OCI-LY7 (cell line): Measurements from ENCODE around the gene SHH. TPM values are rescaled to one million over a fixed set of nuclear protein-coding genes. Genes with fewer than 3 reads are reported as not detected.

Source experiments
- BruUV-seq: library from RNA; stranded (reverse); fragments of 400-500 nt; replicated peaks from 2 replicates; lab custom pipeline; 2021; lab: Mats Ljungman, UMichigan
- CTCF ChIA-PET: fragments of 300-600 bp; sonication (Branson Sonifier 250); formaldehyde crosslinking; loops from one replicate; lab custom pipeline; 2022; ENCODE audit warnings: antibody characterized with exemption; ENCODE audit not compliant: unreplicated experiment; lab: Charles Lee
- POLR2A ChIA-PET: fragments of 300-600 bp; sonication (Branson Sonifier 250); formaldehyde crosslinking; loops from one replicate; lab custom pipeline; 2022; ENCODE audit warnings: antibody characterized with exemption; lab: Charles Lee
- DNase-seq: peaks from one replicate; pipeline ENCODE4 v3.0.0-alpha.2; 2015; ENCODE audit warnings: low spot score
- H2AFZ ChIP-seq: fragments of 200-600 bp; sonication (generic), shearing (Covaris generic); 2 replicates; pipeline ENCODE4 v1.6.1; 2014; ENCODE audit warnings: mild to moderate bottlenecking, antibody characterized with exemption, low read length, moderate library complexity
- H3K27ac ChIP-seq: fragments of 200-600 bp; sonication (generic); 2 replicates; pipeline ENCODE4 v1.5.1; 2014; ENCODE audit warnings: mixed run types, low read depth, mild to moderate bottlenecking, moderate library complexity, low read length, inconsistent platforms; ENCODE audit not compliant: poor library complexity, severe bottlenecking
- H3K36me3 ChIP-seq: fragments of 200-600 bp; sonication (generic); 2 replicates; pipeline ENCODE4 v1.6.1; 2014; ENCODE audit warnings: mild to moderate bottlenecking, antibody characterized with exemption, low read length, moderate library complexity, mixed read lengths; ENCODE audit not compliant: insufficient read depth
- H3K4me1 ChIP-seq: fragments of 200-600 bp; sonication (generic); 2 replicates; pipeline ENCODE4 v1.5.1; 2014; ENCODE audit warnings: mild to moderate bottlenecking, low read length; ENCODE audit not compliant: insufficient read depth, poor library complexity, severe bottlenecking
- H3K4me2 ChIP-seq: fragments of 200-600 bp; sonication (generic); 2 replicates; pipeline ENCODE4 v1.6.1; 2014; ENCODE audit warnings: mild to moderate bottlenecking, low read length
- H3K4me3 ChIP-seq: fragments of 200-600 bp; sonication (generic); 2 replicates; pipeline ENCODE4 v1.5.1; 2014; ENCODE audit warnings: mild to moderate bottlenecking, low read depth, low read length; ENCODE audit not compliant: poor library complexity, severe bottlenecking
- H3K79me2 ChIP-seq: fragments of 200-600 bp; sonication (generic); 2 replicates; pipeline ENCODE4 v1.6.1; 2016; ENCODE audit warnings: low read depth, mild to moderate bottlenecking, low read length, moderate library complexity, mixed read lengths; ENCODE audit not compliant: insufficient read depth
- H3K9me2 ChIP-seq: fragments of 200-600 bp; sonication (generic); 2 replicates; pipeline ENCODE4 v1.6.1; 2016; ENCODE audit warnings: mild to moderate bottlenecking, low read length, mixed read lengths; ENCODE audit not compliant: insufficient read depth
- H3K9me3 ChIP-seq: fragments of 200-600 bp; sonication (generic); 2 replicates; pipeline ENCODE4 v1.6.1; 2014; ENCODE audit warnings: mild to moderate bottlenecking, mixed run types, low read length, mixed read lengths
- H4K20me1 ChIP-seq: fragments of 200-600 bp; sonication (generic); 2 replicates; pipeline ENCODE4 v1.6.1; 2014; ENCODE audit warnings: mild to moderate bottlenecking, antibody characterized with exemption, low read length, moderate library complexity, mixed read lengths; ENCODE audit not compliant: insufficient read depth
- EZH2phosphoT487 ChIP-seq: fragments of 200-600 bp; sonication (generic); IDR thresholded peaks from 2 replicates; pipeline ENCODE4 v1.6.1; 2018; ENCODE audit warnings: low read depth, borderline replicate concordance, mild to moderate bottlenecking, mixed run types, antibody characterized with exemption, low read length, moderate library complexity, mixed read lengths
- intact Hi-C: fragments of 100-400 bp; cut with micrococcal nuclease; formaldehyde crosslinking; loops from one replicate; pipeline ENCODE4 v1.10.0; 2022; ENCODE audit not compliant: unreplicated experiment
- total RNA-seq, 2 experiments: library from RNA; depleted of rRNA in 1 of 2; stranded (reverse); fragments of >200 nt in 1 of 2; shearing (Covaris generic) in 1 of 2; gene quantifications; 2 replicates each; pipeline ENCODE4 v1.2.3, GENCODE V29; 2014 to 2022
- TF ChIP-seq, protein P1 (sequence below): fragments of 200-600 bp; sonication (generic); conservative IDR thresholded peaks from 2 replicates; pipeline ENCODE4 v1.5.1; 2014; ENCODE audit warnings: mild to moderate bottlenecking, antibody characterized with exemption, low read length, moderate library complexity, mixed read lengths

Gene SHH
- total RNA-seq, 2 experiments from 2014 or later: not detected

DNA sequence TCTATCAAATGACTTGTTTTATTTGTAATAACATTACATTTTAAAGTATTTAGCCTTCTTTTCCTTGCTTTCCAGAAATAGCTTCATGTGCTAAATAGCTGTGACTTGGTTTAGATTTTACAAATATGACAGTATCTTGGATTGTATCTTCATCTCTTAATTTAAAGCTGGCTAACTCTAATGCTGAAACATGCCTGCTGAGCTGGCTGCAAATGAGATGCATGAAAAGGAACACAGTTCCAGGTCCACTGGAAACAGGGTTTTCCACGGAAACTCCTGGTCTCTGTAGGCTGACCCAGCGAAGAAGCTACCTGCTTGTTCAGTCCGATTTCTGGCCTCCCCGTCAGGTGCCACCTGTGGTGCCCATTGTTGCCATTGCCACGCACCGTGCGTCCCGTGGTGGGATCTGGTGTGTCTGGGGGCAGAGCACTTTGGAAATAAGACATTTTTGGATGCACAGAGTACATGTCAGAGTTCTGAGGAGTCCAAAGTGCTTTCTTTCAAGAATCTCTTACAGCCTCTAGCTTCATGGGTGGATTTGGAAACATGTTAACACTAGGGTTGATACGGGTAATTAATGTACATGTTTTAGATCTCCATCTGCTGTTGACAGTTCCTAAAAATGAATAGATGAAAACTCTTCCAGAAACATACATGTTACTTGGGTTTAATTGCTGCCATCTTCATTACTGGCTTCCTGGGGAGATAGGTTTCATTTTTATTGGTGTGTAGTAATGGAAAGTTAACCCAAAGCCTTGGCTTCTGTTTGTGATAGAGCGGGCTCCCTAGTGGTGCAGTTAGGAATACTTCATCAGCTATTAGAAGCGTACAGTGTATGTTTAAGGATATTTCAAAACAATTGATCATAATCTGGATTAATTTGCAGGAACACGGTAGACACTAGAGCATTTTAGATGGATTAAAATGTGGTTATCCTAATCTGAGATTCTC lies 45.0 kb downstream of the SHH start:
- Histone ChIP-seq H3K4me3 (no peak overlapping the region), H3K9me3 (no peaks in the 10 kb centered on the region), H2AFZ (no peak overlapping the region), H3K4me2 (no peak overlapping the region), H3K36me3 (peaks cover 99% of the 10 kb centered on the region), H3K79me2 (peaks cover 8% of the 10 kb centered on the region; the same call in 1 of the 2 replicates), H3K4me1 (no peaks in the 10 kb centered on the region), H3K9me2 (no peaks in the 10 kb centered on the region), H3K27ac (no peak overlapping the region), H4K20me1 (peaks cover 22% of the 10 kb centered on the region; the same call in 1 of the 2 replicates)
- POLR2A ChIA-PET: interaction anchor here (0.7 to 1.4 kb wide), 3 partner anchors 21 to 173 kb away, joined by 3 read pairs; no protein-coding TSS in a partner anchor
- no TSS peak for BruUV-seq
- no peak for TF ChIP-seq EZH2phosphoT487
- TF ChIP-seq, protein P1, sequence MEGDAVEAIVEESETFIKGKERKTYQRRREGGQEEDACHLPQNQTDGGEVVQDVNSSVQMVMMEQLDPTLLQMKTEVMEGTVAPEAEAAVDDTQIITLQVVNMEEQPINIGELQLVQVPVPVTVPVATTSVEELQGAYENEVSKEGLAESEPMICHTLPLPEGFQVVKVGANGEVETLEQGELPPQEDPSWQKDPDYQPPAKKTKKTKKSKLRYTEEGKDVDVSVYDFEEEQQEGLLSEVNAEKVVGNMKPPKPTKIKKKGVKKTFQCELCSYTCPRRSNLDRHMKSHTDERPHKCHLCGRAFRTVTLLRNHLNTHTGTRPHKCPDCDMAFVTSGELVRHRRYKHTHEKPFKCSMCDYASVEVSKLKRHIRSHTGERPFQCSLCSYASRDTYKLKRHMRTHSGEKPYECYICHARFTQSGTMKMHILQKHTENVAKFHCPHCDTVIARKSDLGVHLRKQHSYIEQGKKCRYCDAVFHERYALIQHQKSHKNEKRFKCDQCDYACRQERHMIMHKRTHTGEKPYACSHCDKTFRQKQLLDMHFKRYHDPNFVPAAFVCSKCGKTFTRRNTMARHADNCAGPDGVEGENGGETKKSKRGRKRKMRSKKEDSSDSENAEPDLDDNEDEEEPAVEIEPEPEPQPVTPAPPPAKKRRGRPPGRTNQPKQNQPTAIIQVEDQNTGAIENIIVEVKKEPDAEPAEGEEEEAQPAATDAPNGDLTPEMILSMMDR: no peak
- CTCF ChIA-PET: interaction anchor here (0.8 kb wide), 1 partner anchor 169 kb away, joined by 4 read pairs; no protein-coding TSS in a partner anchor
- DNase-seq: no peak
- intact Hi-C loops: no loop called here

- no TSS peak for BruUV-seq
- intact Hi-C loops: no loop called here
Observed at GRCh38 chr7:155766386-155766785, 45.9 kb downstream of the SHH start.

More at GRCh38 chr7:155766386-155766785, 45.9 kb downstream of the SHH start:
- Histone ChIP-seq H3K79me2 (peaks cover 11% of the 10 kb centered on the region; the same call in 1 of the 2 replicates), H3K4me3 (no peak overlapping the region), H3K27ac (no peak overlapping the region), H3K9me2 (no peaks in the 10 kb centered on the region), H3K36me3 (peaks cover 96% of the 10 kb centered on the region), H3K4me2 (no peak overlapping the region), H4K20me1 (peaks cover 25% of the 10 kb centered on the region; the same call in 1 of the 2 replicates), H3K9me3 (no peaks in the 10 kb centered on the region), H3K4me1 (no peaks in the 10 kb centered on the region), H2AFZ (no peak overlapping the region)
- CTCF ChIA-PET: interaction anchor here (0.8 kb wide), 1 partner anchor 168 kb away, joined by 4 read pairs; no protein-coding TSS in a partner anchor
- DNase-seq: no peak
- POLR2A ChIA-PET: interaction anchor here (1.4 kb wide), 1 partner anchor 21 kb away, joined by 3 read pairs; no protein-coding TSS in a partner anchor
- TF ChIP-seq EZH2phosphoT487: no peak
- TF ChIP-seq, protein P1: no peak
